Progenitor cell of endocrine pancreas (in vitro differentiated cells): ENCODE data around the gene STK38L. TPM values are rescaled to one million over a fixed set of nuclear protein-coding genes. Genes with fewer than 3 reads are reported as not detected.

Experiments used
- DNase-seq: peaks from one replicate; pipeline ENCODE4 v3.0.0; 2021; ENCODE audit warnings: low spot score; ENCODE audit not compliant: unreplicated experiment
- H3K27ac Mint-ChIP-seq: 2 replicates; pipeline ENCODE4 v1.8.0; 2021; ENCODE audit warnings: mild to moderate bottlenecking, moderate library complexity, mixed read lengths
- H3K27me3 Mint-ChIP-seq: 2 replicates; pipeline ENCODE4 v1.8.0; 2021; ENCODE audit warnings: mixed read lengths
- H3K36me3 Mint-ChIP-seq: 2 replicates; pipeline ENCODE4 v1.8.0; 2022; ENCODE audit warnings: mixed read lengths; ENCODE audit not compliant: insufficient read depth
- H3K4me1 Mint-ChIP-seq: 2 replicates; pipeline ENCODE4 v1.8.0; 2021; ENCODE audit warnings: low read depth, mixed read lengths
- H3K4me3 Mint-ChIP-seq: 2 replicates; pipeline ENCODE4 v1.8.0; 2021; ENCODE audit warnings: low read depth, mild to moderate bottlenecking, moderate library complexity, mixed read lengths
- H3K9me3 Mint-ChIP-seq: 2 replicates; pipeline ENCODE4 v1.8.0; 2021; ENCODE audit warnings: low read depth, mixed read lengths
- CTCF ChIP-seq: fragments of 200-600 bp; sonication (generic); IDR thresholded peaks from one replicate; pipeline ENCODE4 v1.5.0; 2021; ENCODE audit warnings: antibody characterized with exemption, mild to moderate bottlenecking; ENCODE audit not compliant: unreplicated experiment
- total RNA-seq: library from RNA; stranded (reverse); gene quantifications from 2 replicates; pipeline ENCODE4 v1.2.1, GENCODE V29; 2021

STK38L gene
- total RNA-seq, 1 donor from 2014 or later = 149 TPM

GRCh38 chr12:27272373-27273028 lies 28.4 kb downstream of the STK38L start:
- TF ChIP-seq CTCF = no peak
- Mint-ChIP-seq H3K27me3 (no peaks in the 10 kb centered on the region), H3K4me1 (peaks cover 51% of the 10 kb centered on the region), H3K9me3 (peaks cover 7% of the 10 kb centered on the region), H3K27ac (peak overlapping the region; percentile 88), H3K4me3 (peak overlapping the region; percentile 27), H3K36me3 (peaks cover 26% of the 10 kb centered on the region)
- DNase-seq = no peak

- H3K27ac Mint-ChIP-seq = peak overlapping the region; percentile 88
These were observed 29.0 kb downstream of the STK38L start for GRCh38 chr12:27273114-27273513.

GRCh38 chr12:27274706-27275105 lies 30.6 kb downstream of the STK38L start:
- no peak for TF ChIP-seq CTCF
- Mint-ChIP-seq H3K9me3 (no peaks in the 10 kb centered on the region), H3K36me3 (peaks cover 14% of the 10 kb centered on the region), H3K4me1 (peaks cover 62% of the 10 kb centered on the region), H3K4me3 (peak overlapping the region; percentile 2), H3K27me3 (no peaks in the 10 kb centered on the region), H3K27ac (peak overlapping the region; percentile 84)
- DNase-seq = no peak

More at GRCh38 chr12:27273114-27273513, 29.0 kb downstream of the STK38L start:
- Mint-ChIP-seq H3K9me3 (peaks cover under 1% of the 10 kb centered on the region), H3K27me3 (no peaks in the 10 kb centered on the region), H3K36me3 (peaks cover 20% of the 10 kb centered on the region), H3K4me3 (peak overlapping the region; percentile 27), H3K4me1 (peaks cover 56% of the 10 kb centered on the region)
- TF ChIP-seq CTCF = no peak
- DNase-seq = no peak

- no peaks in the 10 kb centered on the region for H3K27me3 Mint-ChIP-seq
- H3K4me1 Mint-ChIP-seq = peaks cover 59% of the 10 kb centered on the region
- H3K4me3 Mint-ChIP-seq = no peak overlapping the region
- H3K27ac Mint-ChIP-seq = peak overlapping the region; percentile 42
- no peak for TF ChIP-seq CTCF
- peaks cover 13% of the 10 kb centered on the region for H3K36me3 Mint-ChIP-seq
- no peak for DNase-seq
- H3K9me3 Mint-ChIP-seq = no peaks in the 10 kb centered on the region
These were observed 32.2 kb downstream of the STK38L start for GRCh38 chr12:27276275-27276674.

GRCh38 chr12:27277846-27278260 lies 33.8 kb downstream of the STK38L start:
- Mint-ChIP-seq H3K4me3 (no peak overlapping the region), H3K27ac (peak overlapping the region; percentile 1), H3K9me3 (no peaks in the 10 kb centered on the region), H3K36me3 (peaks cover 15% of the 10 kb centered on the region), H3K4me1 (peaks cover 53% of the 10 kb centered on the region), H3K27me3 (no peaks in the 10 kb centered on the region)
- no peak for DNase-seq
- no peak for TF ChIP-seq CTCF
